HG02870 (cell line): Measurements from ENCODE around the gene MCM5.

ENCODE experiments used
- ATAC-seq: cut with Tn5 transposase; IDR thresholded peaks from one replicate; pipeline ENCODE4 v1.9.1; 2021; ENCODE audit warnings: mild to moderate bottlenecking, moderate library complexity; ENCODE audit not compliant: unreplicated experiment

Gene MCM5

GRCh38 chr22:35400501-35400790 is 506 bp downstream of the MCM5 start:
- no peak for ATAC-seq

GRCh38 chr22:35401863-35402262 is 1.9 kb downstream of the MCM5 start:
- ATAC-seq, result no peak

GRCh38 chr22:35403356-35403755 is 3.4 kb downstream of the MCM5 start:
- ATAC-seq, result no peak

- ATAC-seq, result no peak
Measured at GRCh38 chr22:35404176-35404575, 4.2 kb downstream of the MCM5 start.

- no peak for ATAC-seq
Measured at GRCh38 chr22:35406443-35406842, 6.5 kb downstream of the MCM5 start.

- no peak for ATAC-seq
Measured at GRCh38 chr22:35407362-35407761, 7.4 kb downstream of the MCM5 start.

- peak; percentile 73 for ATAC-seq
Measured at GRCh38 chr22:35409783-35410662, 10.1 kb downstream of the MCM5 start.

GRCh38 chr22:35410663-35411034 is 10.7 kb downstream of the MCM5 start:
- no peak for ATAC-seq

GRCh38 chr22:35411102-35411501 is 11.2 kb downstream of the MCM5 start:
- no peak for ATAC-seq

- ATAC-seq, result no peak
Measured at GRCh38 chr22:35413624-35414023, 13.7 kb downstream of the MCM5 start.

- no peak for ATAC-seq
Measured at GRCh38 chr22:35417606-35418005, 17.7 kb downstream of the MCM5 start.

- ATAC-seq, result no peak
Measured at GRCh38 chr22:35418088-35418487, 18.1 kb downstream of the MCM5 start.

- no peak for ATAC-seq
Measured at GRCh38 chr22:35418731-35419130, 18.8 kb downstream of the MCM5 start.

- no peak for ATAC-seq
Measured at GRCh38 chr22:35419756-35420155, 19.8 kb downstream of the MCM5 start.

- no peak for ATAC-seq
Measured at GRCh38 chr22:35421121-35421520, 21.2 kb downstream of the MCM5 start.

GRCh38 chr22:35422145-35422544 is 22.2 kb downstream of the MCM5 start:
- no peak for ATAC-seq

GRCh38 chr22:35422936-35423335 is 23.0 kb downstream of the MCM5 start:
- ATAC-seq, result no peak

- no peak for ATAC-seq
Measured at GRCh38 chr22:35424081-35424480, 24.1 kb downstream of the MCM5 start.

GRCh38 chr22:35424761-35425160 is 24.8 kb downstream of the MCM5 start:
- ATAC-seq, result no peak

- ATAC-seq, result no peak
Measured at GRCh38 chr22:35425546-35425945, 25.6 kb downstream of the MCM5 start.

GRCh38 chr22:35425971-35426800 is 26.2 kb downstream of the MCM5 start:
- ATAC-seq, result no peak

GRCh38 chr22:35426801-35427140 is 26.8 kb downstream of the MCM5 start:
- no peak for ATAC-seq
